NCI-H748 (cell line): ENCODE data around the gene MRPL52.
"Not testable (repeated sequence)": the region's sequence is repeated elsewhere in the genome, so short reads cannot be mapped to it uniquely, and the experiment has no call there.

Experiments used
- DNase-seq: peaks from one replicate; lab custom pipeline; 2025; ENCODE audit not compliant: unreplicated experiment; lab: John Stamatoyannopoulos, UW

The MRPL52 gene

DNA sequence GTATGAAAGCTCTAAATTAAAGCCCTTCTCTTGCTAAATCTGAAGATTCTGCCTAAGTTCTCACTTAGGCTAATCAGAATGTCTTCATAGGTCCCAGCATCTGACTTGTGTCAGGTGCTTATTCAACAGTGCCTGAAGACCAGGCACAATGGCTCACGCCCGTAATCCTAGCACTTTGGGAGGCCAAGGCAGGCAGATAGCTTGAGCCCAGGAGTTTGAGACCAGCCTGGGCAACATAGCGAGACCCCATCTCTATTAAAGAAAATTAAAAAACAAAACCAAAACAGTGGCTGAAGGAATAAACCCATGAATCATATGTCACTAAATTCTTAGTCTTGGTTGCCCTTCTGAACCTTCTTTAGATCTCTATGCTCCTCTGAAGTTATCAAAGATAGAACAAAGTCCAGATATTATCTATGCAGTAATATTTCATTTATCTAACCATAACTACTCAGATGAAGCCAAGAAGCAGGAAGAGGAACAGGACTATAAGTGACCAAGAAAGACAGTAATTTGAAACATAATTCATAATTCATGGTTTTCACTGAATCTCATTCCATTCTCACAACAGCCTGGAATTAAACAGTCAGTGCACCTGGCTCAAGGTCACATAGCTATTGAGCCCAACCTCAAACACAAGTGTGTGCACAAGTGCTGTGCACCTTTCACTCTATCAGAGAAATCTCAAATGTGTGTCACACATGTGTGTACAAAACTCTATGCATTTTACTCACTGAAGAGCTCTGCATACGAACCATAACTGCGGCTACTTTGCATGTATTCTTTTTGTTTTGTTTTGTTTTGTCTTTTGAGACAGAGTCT is 21.1 kb upstream of the MRPL52 start:
- DNase-seq = no peak

DNA sequence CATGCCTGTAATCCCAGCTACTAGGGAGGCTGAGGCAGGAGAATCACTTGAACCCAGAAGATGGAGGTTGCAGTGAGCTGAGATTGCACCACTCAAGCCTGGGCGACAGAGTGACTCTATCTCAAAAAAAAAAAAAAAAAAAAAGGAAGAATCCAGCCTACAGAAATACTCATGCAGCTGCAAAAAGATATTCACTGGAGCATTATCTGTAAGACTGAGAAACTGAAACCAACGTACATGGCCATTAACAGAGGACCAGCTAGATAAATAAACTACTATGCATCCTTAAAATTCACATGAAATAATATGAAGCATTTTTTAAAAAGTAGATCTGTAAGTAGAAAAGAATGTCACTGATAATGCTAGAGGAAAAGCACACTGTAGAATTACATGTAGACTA is 18.0 kb upstream of the MRPL52 start:
- DNase-seq = no peak

DNA sequence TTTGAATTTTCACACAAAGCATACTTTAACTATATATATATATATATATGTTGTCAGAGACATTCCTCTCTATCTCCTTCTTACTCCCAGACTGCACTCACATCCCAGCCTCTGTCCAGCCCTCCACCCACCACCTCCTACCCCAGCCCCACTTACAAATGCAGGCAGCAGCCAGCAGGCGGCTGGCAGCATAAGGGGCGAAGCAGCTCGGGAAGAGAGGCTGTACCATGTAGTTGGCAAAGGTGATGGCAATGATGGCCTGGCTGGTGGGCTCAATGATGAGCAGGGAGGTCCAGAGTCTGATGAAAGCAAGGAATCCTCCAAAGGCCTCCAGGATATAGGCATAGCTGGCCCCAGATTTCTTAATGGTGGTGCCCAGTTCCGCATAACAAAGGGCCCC is 16.9 kb upstream of the MRPL52 start:
- no peak for DNase-seq

DNA sequence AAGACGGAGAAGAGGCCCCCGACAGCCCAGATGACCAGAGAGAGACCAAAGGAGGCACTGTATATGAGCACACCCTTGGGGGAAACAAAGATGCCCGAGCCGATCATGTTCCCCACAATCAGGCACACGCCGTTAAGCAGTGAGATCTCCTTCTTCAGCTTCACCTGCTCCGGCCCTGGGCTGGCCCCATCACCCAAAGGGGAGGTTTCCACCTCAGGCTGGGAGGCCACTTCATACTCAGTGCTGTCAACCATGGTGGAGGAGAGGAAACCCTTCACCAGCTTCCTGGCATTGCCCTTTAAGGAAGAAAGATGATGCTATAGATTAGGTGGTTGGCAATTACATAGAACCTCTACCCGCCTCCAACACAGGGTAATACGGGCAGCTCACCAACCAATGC is 16.5 kb upstream of the MRPL52 start:
- no peak for DNase-seq

DNA sequence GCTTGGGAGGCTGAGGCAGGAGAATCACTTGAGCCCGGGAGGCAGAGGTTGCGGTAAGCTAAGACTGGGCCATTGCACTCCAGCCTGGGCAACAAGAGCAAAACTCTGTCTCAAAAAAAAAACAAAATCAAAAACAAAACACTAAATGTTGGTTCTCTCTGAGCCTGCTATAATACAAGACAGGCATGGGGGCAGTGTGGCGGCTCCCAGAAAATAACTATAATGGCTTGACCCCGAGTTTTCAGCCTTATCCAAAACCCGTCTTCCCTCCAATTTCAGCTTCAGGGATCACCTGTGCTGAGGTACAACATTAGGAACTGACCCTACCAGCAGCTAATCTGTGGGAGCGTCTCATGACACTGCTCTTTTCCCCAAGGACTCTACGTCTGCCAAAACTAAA is 15.3 kb upstream of the MRPL52 start:
- DNase-seq = no peak

DNA sequence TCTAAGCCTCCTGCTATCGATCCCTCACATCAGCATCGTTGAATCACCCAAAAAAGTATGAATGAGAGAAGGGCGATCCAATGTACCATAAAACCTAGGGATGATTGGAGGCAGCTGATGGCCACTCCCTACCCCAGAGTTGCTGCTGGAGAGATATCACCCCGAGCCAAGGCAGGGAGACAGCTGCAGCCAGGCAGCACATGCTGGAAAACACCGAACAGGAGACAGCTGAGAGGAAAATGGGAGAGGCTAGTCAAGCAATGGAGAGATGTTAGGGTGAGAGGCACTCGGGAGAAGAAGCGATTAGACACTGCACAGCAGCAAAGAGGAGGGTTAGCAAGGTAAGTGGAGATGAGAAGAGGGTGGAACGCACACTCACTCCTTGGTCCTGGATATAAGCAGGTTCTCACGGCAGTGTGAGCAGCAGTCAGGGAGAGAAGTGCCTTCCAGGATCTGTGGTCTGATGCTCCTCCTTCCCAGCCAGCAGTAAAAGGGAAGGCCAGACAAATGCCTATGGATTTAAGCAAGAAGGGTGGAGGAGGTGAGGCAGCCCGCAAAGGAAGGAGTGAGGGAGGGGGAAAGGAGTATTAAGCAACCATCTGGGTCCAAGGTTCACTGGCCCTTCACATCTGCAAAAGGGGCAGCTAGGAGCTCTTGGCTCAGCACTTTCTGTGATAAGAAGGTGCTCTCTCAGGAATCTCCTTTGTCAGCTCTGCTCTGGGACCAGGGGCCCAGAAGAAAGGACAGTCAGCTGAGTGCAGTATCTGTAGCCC is 14.6 kb upstream of the MRPL52 start, which contains the start of gene SLC7A7:
Gene SLC7A7 (minus strand): TSS at position 495 of the 773 bp plus-strand sequence. CDS start 2,037 bp downstream, outside the sequence.
- DNase-seq = no peak

DNA sequence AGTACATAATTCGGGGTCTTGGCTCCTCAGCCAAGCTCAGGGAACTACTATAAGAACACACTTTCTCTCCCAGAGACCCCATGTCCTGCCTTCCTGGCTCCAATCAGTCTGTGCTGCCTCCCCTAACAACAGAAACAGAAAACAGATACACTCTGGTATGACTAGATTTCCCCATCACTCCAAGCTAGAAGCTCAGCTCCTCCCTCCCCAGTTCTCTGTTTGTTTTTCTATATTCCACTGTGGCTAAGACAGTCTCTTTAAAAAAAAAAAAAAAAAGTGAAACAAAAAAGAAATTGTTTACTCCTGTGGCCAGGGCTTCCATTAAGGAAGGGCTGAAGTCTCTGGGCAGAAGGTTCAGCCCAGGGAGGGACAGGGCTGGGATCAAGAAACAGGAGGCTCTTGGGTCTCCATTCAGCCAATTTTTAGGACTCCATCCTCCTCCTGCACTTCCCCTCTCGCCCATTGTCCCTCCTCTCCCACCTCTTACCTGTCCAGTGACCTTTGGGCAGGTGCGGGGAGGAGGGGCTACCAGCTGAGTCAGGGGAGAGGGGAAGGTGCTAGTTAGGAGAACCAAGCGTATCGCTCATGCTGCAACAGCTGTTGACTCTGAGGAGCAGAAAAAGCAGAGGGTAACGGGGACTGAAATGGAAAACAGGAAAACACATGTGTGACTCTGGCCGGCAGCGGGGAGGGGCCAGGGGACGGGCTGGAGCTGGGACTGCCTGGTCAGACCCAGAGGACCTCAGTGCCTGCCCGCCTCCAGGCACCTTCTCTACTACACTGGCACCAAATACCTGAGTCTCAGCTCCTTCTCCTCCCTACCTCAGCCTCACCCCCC is 10.3 kb upstream of the MRPL52 start:
- DNase-seq = no peak

DNA sequence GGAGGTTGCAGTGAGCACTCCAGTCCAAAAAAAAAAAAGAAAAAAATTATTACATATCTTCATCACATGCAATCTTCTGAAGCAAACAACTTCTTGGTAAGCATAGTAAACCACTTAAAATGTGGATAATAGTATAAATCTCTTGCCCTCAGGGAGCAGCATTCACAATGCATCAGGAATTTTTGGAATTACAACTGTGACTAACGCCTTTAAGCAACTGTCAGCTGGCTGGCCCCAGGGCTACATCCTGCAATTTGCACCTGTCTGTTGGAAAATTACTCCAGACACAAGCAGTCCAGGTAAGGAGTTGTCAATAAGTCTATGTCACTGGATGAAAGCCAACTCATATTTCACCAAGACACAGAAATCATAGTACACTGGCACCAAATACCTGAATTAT is 9.0 kb upstream of the MRPL52 start:
- DNase-seq = no peak

DNA sequence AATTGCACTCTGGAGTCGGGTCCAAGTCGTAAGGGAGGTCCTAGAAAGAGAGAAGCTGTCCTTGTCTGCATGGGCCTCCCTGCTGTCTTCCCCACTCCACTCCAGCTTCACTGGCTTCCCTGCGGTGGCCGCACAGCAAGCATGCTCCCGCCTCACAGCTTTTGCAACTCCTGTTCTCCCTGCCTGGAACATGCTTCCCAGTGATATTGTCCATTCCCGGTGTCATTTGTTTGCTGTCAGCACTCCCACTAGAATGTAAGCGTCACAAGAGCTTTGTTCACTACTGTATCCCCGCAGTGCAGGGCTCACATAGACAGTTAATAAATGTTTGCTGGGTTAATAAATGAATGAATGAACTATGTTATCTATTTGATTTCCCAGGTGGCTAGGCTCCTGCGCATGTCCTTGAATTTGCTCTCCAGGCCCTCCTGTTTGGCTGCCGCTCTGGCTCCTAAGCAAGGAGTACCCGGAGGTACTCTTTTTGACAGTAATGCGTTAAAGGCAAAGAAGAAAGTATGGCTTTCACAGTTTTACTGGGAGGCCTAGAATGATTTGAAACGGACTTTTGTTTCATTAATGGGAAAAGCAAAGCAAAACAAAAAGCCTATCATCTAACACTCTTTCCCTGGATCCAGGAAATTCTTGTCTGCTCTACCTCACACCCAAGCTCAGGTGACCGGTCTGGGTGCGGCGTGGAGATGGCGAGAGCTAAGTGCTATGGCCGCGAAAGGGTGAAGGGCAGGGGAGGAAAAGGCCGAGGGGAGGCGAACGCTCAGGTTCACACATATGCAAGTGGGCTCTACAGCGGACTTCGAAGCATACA is 8.3 kb upstream of the MRPL52 start:
- DNase-seq = peak; percentile 23

DNA sequence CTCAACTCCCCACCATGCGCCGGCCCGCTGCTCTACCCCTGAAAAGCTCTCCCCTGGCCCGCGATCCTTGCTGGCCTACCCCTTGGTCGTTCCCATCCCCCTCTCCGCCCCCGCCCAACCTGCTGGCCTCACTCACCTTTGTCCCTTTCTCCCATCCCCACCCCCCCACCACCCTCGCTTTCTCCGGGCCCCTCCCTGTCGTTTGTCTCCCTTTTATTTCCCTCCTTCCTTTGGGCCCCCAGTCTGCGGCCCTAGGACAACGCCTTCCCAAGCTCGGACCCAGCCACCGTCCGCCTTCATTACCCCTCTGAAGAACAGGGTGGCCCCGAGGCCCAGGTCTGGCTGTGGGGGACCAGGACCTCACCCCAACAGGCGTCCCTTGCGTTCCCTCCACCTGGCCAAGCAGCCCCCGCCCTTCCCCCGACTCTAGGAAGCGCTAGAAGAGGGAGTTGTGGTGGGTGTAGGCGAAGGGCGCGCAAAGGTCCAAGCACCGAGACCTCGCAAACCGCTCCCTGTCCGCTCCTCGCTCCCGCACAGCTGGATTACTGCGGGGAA is 7.6 kb upstream of the MRPL52 start:
- DNase-seq = no peak

DNA sequence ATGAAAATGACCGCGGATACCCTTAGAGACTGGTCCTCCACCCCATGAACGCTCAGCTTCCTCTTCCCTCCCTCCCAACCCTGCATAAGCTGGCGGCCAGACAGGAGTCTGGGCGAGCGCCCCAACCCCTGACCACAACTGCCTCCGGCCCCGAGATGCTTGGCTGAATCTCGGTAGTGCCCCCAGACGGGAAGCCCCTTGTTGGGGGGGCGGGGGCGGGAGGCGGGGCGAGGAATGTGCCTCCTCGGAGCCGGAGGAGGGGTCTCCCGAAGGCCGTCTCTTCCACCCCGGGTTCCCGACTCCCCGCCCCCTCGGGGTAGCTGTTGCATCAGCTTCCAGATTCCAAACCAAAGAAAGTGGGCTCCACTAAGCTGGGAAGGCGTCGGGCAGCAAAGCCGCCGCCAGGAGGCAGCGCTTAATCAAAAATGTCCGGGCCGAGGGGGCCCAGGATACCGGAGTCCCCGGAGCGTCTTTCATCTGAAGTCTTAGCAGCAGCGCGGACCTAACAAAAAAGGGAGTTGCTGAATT is 7.1 kb upstream of the MRPL52 start:
- peak; percentile 56 for DNase-seq

DNA sequence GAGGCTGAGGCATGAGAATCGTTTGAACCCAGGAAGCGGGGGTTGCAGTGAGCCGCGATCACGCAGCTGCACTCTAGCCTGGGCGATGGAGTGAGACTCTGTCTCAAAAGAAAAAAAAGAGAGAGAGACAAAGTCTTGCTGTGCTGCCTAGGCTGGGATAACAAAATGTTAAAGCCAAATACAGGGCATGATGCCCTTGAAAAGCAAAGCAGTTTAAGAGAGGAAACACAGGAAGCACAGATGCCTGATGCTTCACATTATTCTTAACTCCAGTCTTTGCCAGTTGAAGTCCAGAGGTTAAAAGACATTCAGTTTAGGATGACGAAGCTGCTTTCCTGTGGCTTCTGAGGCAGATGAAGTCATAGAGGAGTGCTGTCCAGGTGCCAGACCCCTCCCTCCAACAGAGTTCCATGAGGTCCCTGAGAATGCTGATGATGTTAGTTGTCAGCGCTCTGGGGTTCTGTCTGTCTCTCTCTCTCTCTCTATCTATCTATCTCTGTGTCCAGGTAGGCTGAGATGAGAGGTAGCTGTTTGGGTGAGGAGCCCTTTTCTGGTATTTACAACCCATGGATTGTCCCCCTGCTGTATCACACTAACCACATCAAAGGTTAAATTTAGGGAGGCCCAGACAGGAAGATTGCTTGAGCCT is 4.9 kb upstream of the MRPL52 start:
- DNase-seq = no peak

DNA sequence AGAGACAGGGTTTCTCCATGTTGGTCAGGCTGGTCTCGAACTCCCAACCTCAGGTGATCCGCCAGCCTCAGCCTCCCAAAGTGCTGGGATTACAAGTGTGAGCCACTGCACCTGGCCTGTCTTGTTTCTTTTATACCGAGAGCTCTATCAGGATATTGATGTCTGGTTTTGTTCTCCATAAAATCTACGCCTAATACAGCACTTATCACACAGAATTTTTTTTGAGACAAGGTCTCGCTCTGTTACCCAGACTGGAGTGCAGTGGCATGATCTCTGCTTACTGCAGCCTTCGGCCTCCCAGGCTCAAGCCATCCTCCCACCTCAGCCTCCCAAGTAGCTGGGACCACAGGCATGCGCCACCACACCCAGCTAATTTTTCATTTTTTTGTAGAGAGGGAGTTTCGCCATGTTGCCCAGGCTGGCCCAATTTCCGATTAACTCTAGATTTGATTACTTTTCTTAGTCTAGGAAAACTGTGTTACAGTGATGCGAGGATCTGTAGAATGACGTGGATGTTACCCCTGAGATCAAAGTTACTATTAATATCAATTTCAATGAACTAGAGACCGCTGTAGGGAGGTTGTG is 519 bp upstream of the MRPL52 start:
- DNase-seq = not testable (repeated sequence)

DNA sequence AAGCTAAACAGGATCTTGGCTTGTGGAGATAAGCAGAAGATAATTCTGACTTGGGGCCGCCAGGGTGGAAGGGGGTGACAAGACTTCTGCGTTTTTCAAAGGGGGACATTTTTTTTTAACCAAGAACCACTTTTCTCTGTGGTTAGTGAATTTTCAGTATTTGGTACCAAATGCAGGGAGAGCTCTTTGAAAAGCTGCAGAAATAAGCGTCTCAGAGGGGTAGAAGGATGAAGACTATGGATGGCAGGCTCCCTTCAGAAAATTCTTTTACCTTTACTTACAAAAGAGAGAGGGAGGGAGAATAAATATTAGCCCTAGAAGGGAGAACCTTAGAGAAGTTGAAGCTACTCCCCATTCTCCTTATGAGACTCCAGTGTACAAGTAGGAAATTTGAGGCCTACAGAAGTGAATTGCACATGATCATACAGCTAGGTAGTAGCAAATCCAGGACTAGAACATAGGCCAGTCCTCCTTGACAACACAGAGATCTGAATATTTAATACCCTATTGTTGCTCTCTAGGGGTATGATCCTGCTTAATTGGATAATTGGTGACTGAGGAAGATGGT is 840 bp downstream of the MRPL52 start:
- DNase-seq = no peak

DNA sequence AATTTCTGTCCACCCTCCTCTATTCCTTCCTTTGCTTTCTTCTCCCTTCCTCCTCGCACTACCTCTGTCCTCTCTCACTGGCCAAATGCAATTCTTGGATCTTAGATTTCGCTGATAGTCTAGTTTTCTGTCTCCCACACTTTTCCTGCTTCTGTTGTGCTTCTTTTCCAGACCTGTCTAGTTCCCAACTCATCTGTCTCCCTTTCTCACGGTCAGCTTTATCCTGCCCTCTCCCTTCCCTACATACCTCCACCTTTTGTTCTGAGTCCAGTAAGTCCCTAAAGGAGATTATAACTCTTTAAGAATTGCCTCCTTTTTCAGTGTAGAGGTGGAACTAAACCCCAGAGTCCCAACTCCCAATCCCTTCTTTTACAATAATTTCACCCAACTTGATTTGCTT is 5.8 kb downstream of the MRPL52 start:
- no peak for DNase-seq

DNA sequence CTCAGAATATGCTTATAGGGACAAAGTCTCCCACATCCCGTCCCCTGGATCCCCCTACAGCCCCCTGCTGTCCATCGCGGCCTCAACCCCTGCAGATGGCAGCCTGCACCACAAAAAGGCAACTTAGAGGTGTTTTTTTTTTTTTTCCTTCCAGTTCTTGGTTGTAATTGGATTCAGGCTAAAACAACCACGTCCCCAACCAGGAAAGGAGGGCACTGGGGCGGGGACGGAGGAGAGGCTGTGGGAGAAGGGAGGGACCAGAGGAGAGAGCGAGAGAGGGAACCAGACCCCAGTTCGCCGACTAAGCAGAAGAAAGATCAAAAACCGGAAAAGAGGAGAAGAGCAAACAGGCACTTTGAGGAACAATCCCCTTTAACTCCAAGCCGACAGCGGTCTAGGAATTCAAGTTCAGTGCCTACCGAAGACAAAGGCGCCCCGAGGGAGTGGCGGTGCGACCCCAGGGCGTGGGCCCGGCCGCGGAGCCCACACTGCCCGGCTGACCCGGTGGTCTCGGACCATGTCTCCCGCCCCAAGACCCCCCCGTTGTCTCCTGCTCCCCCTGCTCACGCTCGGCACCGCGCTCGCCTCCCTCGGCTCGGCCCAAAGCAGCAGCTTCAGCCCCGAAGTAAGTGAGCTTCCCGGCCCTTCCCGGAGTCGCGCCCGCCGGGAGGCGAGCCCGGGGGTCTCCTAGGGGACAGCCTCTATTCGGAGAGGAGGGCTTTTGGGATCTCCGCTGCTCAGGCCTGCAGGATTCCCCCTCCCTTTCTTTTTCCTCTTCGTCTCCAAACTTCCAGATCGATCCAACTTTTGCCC is 6.8 kb downstream of the MRPL52 start, which contains the start of gene MMP14:
Gene MMP14 (plus strand): TSS at position 285 of the 813 bp plus-strand sequence. CDS start 233 bp downstream, at position 518.
- peak; percentile 35 for DNase-seq

DNA sequence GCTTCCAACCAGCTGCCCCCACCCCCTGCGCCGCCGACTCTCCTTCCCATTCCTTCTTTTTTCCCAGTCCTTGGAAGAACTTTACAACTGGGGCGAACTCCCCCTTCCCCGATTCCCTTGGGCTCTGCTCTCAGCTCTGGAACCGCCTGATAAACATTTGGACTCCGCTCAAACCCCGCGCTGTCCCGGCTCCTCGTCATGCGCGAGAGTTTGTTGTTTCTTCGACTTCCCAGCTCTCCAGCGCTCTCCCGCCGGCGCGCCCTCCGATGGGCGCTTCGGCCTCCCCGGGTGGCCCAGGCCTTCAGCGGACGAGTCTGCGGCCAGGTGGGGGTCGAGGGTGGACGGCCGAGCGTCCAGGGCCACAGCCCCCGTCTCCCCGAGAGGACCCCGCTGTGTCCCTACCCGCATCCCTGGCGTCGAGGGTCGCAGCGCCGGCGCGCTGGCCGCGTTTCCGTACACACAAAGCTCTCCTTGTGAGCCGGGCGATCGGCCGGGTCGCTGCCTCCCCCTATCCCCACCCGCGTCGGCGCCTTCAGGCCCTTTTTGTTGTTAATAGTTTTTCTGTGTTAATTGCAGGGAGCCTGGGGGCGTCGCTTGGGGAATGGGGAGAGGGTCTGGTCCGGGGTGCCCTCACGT is 7.5 kb downstream of the MRPL52 start:
- peak; percentile 46 for DNase-seq
